ENCODE results near the gene PLA2G4C. TPM values are rescaled to one million over a fixed set of nuclear protein-coding genes. Genes with fewer than 3 reads are reported as not detected.
A peak's percentile ranks its signal among the peaks of the same experiment; 100 is the strongest.

Gene PLA2G4C
- polyA plus RNA-seq, 2 of the 4 experiments (the other 2 are of a cell fraction) = 1.4 to 2.1 TPM

GRCh38 chr19:48117515-48118130, 7.0 kb upstream of the PLA2G4C start:
- ChIA-PET POLR2A (no interaction called here), CTCF (interaction anchor here (1.6 to 10.4 kb wide), 3 partner anchors 8 to 35 kb away, joined by 8 to 111 read pairs (median 15); partner anchors contain the start of gene PLA2G4C)
- Histone ChIP-seq H3K4me2 (no peak overlapping the region), H3K27ac (no peak overlapping the region), H3K9me3 (no peaks in the 10 kb centered on the region), H3K4me3 (no peak overlapping the region), H3K4me1 (0 out of 3 replicates have a peak, but pooled peaks cover 3% of the 10 kb centered on the region)
- FAIRE-seq = no peak
- TF ChIP-seq, protein P1, sequence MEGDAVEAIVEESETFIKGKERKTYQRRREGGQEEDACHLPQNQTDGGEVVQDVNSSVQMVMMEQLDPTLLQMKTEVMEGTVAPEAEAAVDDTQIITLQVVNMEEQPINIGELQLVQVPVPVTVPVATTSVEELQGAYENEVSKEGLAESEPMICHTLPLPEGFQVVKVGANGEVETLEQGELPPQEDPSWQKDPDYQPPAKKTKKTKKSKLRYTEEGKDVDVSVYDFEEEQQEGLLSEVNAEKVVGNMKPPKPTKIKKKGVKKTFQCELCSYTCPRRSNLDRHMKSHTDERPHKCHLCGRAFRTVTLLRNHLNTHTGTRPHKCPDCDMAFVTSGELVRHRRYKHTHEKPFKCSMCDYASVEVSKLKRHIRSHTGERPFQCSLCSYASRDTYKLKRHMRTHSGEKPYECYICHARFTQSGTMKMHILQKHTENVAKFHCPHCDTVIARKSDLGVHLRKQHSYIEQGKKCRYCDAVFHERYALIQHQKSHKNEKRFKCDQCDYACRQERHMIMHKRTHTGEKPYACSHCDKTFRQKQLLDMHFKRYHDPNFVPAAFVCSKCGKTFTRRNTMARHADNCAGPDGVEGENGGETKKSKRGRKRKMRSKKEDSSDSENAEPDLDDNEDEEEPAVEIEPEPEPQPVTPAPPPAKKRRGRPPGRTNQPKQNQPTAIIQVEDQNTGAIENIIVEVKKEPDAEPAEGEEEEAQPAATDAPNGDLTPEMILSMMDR (IDR thresholded peaks at IDR 0.05) = peak; percentile 7; the same call in 1 of the 3 replicates
- no peak for TF ChIP-seq RFX5 (IDR thresholded peaks at IDR 0.05)
- DNase-seq (ENCODE audit: low read depth in 1 of 2, low spot score in 1 of 2) = no peak
- WGBS (ENCODE audit: missing lambda C conversion rate) = 92% methylated on average over 12 of the region's 12 CpGs
- peak; percentile 8 to 27; a peak in 1 of 6 replicates for ATAC-seq

DNA sequence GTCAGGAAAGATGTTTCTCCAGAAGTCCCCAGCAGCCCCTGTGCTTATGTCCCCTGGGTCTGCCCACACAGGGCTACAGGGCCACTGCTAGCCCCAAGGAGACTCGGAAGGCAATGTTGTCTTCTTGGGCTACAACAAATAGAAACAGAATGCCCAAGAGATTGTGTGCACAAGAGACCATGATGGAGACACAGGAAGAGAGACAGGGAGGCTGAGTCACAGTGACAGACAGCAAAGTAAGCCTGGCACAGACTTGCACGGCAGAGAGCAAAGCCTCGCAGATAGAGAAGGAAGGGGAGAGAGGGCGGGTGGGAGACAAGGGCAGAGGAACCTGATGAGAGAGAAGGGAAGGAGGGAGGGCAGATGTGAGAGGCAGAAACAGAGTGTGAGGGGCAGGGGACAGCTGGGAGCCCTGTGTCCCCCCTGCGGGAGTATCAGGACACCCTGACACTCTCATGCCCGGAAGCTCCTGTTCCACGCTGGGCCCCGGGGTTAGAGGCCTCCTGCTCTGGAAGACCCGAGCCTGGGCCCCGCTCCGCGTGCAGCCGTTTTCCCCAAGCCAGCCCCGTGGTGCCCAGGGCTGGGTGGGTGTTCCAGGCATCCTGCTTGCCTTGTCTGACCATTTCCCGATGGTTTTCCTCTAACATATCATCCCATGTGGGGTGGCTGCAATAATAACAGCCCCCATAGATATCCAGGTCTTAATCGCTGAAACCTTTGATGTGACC, 2.7 kb upstream of the PLA2G4C start:
- no peak for ATAC-seq
- POLR2A ChIA-PET = no interaction called here
- no peak for FAIRE-seq
- no peak overlapping the region for H3K4me3 ChIP-seq
- no peak overlapping the region for H3K4me2 ChIP-seq
- H3K4me1 ChIP-seq = peaks cover 9% of the 10 kb centered on the region; the same call in 2 of the 3 replicates
- DNase-seq (ENCODE audit: low read depth in 1 of 2, low spot score in 1 of 2) = peak in 1 of 2 experiments; percentile 31
- H3K9me3 ChIP-seq = no peaks in the 10 kb centered on the region
- 77% methylated on average over 16 of the region's 16 CpGs for WGBS (ENCODE audit: missing lambda C conversion rate)
- TF ChIP-seq MAX (IDR thresholded peaks at IDR 0.05) (no peak), RAD21 (conservative IDR thresholded peaks at IDR 0.05 in 1 of 2, IDR thresholded peaks at IDR 0.05 in 1 of 2) (no peak), ZFP36 (IDR thresholded peaks at IDR 0.05; ENCODE audit: borderline replicate concordance, partially characterized antibody) (no peak), RARB (CRISPR knock-in tag; IDR thresholded peaks at IDR 0.05) (no peak), MYC (IDR thresholded peaks at IDR 0.05; ENCODE audit: borderline replicate concordance, low read length) (no peak), CHD2 (IDR thresholded peaks at IDR 0.05; ENCODE audit: low read length, partially characterized antibody) (no peak), EHMT2 (IDR thresholded peaks at IDR 0.05; ENCODE audit: low read depth) (no peak), TFCP2L1 (CRISPR knock-in tag; IDR thresholded peaks at IDR 0.05) (no peak), HOXA7 (CRISPR knock-in tag; IDR thresholded peaks at IDR 0.05) (no peak), MAZ (IDR thresholded peaks at IDR 0.05; ENCODE audit: borderline replicate concordance, low read depth, low read length) (no peak), PHF8 (IDR thresholded peaks at IDR 0.05; ENCODE audit: borderline replicate concordance, low read depth) (no peak), CHD4 (IDR thresholded peaks at IDR 0.05; ENCODE audit: borderline replicate concordance) (no peak), SREBF2 (IDR thresholded peaks at IDR 0.05) (no peak), MAFK (IDR thresholded peaks at IDR 0.05; ENCODE audit: partially characterized antibody) (no peak), CEBPB (IDR thresholded peaks at IDR 0.05) (no peak), NFE2L2 (conservative IDR thresholded peaks at IDR 0.05; ENCODE audit: low read length) (no peak; the same call in 1 of the 2 replicates)
- TF ChIP-seq, protein P2, sequence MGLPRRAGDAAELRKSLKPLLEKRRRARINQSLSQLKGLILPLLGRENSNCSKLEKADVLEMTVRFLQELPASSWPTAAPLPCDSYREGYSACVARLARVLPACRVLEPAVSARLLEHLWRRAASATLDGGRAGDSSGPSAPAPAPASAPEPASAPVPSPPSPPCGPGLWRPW (IDR thresholded peaks at IDR 0.05) = no peak
- TF ChIP-seq, protein P3, sequence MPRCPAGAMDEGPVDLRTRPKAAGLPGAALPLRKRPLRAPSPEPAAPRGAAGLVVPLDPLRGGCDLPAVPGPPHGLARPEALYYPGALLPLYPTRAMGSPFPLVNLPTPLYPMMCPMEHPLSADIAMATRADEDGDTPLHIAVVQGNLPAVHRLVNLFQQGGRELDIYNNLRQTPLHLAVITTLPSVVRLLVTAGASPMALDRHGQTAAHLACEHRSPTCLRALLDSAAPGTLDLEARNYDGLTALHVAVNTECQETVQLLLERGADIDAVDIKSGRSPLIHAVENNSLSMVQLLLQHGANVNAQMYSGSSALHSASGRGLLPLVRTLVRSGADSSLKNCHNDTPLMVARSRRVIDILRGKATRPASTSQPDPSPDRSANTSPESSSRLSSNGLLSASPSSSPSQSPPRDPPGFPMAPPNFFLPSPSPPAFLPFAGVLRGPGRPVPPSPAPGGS (IDR thresholded peaks at IDR 0.05) = no peak
- TF ChIP-seq, protein P4, sequence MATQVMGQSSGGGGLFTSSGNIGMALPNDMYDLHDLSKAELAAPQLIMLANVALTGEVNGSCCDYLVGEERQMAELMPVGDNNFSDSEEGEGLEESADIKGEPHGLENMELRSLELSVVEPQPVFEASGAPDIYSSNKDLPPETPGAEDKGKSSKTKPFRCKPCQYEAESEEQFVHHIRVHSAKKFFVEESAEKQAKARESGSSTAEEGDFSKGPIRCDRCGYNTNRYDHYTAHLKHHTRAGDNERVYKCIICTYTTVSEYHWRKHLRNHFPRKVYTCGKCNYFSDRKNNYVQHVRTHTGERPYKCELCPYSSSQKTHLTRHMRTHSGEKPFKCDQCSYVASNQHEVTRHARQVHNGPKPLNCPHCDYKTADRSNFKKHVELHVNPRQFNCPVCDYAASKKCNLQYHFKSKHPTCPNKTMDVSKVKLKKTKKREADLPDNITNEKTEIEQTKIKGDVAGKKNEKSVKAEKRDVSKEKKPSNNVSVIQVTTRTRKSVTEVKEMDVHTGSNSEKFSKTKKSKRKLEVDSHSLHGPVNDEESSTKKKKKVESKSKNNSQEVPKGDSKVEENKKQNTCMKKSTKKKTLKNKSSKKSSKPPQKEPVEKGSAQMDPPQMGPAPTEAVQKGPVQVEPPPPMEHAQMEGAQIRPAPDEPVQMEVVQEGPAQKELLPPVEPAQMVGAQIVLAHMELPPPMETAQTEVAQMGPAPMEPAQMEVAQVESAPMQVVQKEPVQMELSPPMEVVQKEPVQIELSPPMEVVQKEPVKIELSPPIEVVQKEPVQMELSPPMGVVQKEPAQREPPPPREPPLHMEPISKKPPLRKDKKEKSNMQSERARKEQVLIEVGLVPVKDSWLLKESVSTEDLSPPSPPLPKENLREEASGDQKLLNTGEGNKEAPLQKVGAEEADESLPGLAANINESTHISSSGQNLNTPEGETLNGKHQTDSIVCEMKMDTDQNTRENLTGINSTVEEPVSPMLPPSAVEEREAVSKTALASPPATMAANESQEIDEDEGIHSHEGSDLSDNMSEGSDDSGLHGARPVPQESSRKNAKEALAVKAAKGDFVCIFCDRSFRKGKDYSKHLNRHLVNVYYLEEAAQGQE (IDR thresholded peaks at IDR 0.05) = no peak
- TF ChIP-seq, protein P5, sequence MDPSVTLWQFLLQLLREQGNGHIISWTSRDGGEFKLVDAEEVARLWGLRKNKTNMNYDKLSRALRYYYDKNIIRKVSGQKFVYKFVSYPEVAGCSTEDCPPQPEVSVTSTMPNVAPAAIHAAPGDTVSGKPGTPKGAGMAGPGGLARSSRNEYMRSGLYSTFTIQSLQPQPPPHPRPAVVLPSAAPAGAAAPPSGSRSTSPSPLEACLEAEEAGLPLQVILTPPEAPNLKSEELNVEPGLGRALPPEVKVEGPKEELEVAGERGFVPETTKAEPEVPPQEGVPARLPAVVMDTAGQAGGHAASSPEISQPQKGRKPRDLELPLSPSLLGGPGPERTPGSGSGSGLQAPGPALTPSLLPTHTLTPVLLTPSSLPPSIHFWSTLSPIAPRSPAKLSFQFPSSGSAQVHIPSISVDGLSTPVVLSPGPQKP (IDR thresholded peaks at IDR 0.05; ENCODE audit: low read depth, low read length) = no peak
- H3K27ac ChIP-seq = peak overlapping the region in 1 of 2 experiments; percentile 19; a peak in 1 of 6 replicates
- CTCF ChIA-PET = interaction anchor here (2.0 to 15.6 kb wide), 4 partner anchors 8 to 147 kb away, joined by 6 to 281 read pairs (median 69); no protein-coding TSS in a partner anchor

All from A549 (cell line).